GM12878 (cell line): ENCODE results near the gene MRPS18A.

Experiments used
- CHD4 ChIP-seq: fragments of 200-600 bp; sonication (generic); IDR thresholded peaks from 2 replicates; pipeline ENCODE4 v1.6.1; 2016; ENCODE audit warnings: mild to moderate bottlenecking
- CTCF ChIP-seq, 3 experiments: IDR thresholded peaks in 2 of 3; conservative IDR thresholded peaks in 1 of 3; 2 replicates each; pipeline ENCODE4 v1.5.1; 2011; ENCODE audit warnings: low read depth in 3 of 3, low read length in 3 of 3, mild to moderate bottlenecking in 3 of 3, control low read depth in 2 of 3, moderate library complexity in 2 of 3, inconsistent platforms in 1 of 3, mixed read lengths in 1 of 3; ENCODE audit not compliant: control insufficient read depth in 2 of 3, insufficient read depth in 1 of 3; ENCODE audit errors: extremely low read depth in 1 of 3
- E4F1 ChIP-seq: fragments of 450-650 bp; IDR thresholded peaks from 2 replicates; pipeline ENCODE4 v1.6.1; 2018; ENCODE audit warnings: borderline replicate concordance, mild to moderate bottlenecking; ENCODE audit not compliant: partially characterized antibody
- ELK1 ChIP-seq: IDR thresholded peaks from 2 replicates; pipeline ENCODE4 v1.6.1; 2012; ENCODE audit warnings: low read depth, low read length, improper control_type of control experiment
- EP300 ChIP-seq, 2 experiments: fragments of 150-350 bp in 1 of 2; IDR thresholded peaks; 2 replicates each; pipeline ENCODE4 v1.6.1; 2011 to 2012; ENCODE audit warnings: low read depth in 2 of 2, low read length in 2 of 2, borderline replicate concordance in 1 of 2, improper control_type of control experiment in 1 of 2, inconsistent platforms in 1 of 2; ENCODE audit not compliant: control insufficient read depth in 1 of 2
- EZH2 ChIP-seq: IDR thresholded peaks from 2 replicates; pipeline ENCODE4 v1.6.1; 2012; ENCODE audit warnings: low read depth, mild to moderate bottlenecking, control low read depth, inconsistent platforms, low read length, borderline replicate concordance; ENCODE audit not compliant: control insufficient read depth
- MTA2 ChIP-seq: fragments of 450-650 bp; IDR thresholded peaks from 2 replicates; pipeline ENCODE4 v1.6.1; 2016; ENCODE audit warnings: low read depth, mild to moderate bottlenecking, moderate library complexity
- PAX5 ChIP-seq: IDR thresholded peaks from 2 replicates; pipeline ENCODE4 v1.6.1; 2011; ENCODE audit warnings: low read depth, low read length, borderline replicate concordance
- POLR2A ChIP-seq: IDR thresholded peaks from 2 replicates; pipeline ENCODE4 v1.6.1; 2011; ENCODE audit warnings: low read depth, mild to moderate bottlenecking, low read length
- SMC3 ChIP-seq: IDR thresholded peaks from 2 replicates; pipeline ENCODE4 v1.6.1; 2011; ENCODE audit warnings: low read length, improper control_type of control experiment, borderline replicate concordance
- STAT3 ChIP-seq: IDR thresholded peaks from 2 replicates; pipeline ENCODE4 v1.6.1; 2011; ENCODE audit warnings: low read depth, low read length, improper control_type of control experiment
- YY1 ChIP-seq: IDR thresholded peaks from 2 replicates; pipeline ENCODE4 v1.6.1; 2011; ENCODE audit warnings: low read depth, mild to moderate bottlenecking, low read length

DNA sequence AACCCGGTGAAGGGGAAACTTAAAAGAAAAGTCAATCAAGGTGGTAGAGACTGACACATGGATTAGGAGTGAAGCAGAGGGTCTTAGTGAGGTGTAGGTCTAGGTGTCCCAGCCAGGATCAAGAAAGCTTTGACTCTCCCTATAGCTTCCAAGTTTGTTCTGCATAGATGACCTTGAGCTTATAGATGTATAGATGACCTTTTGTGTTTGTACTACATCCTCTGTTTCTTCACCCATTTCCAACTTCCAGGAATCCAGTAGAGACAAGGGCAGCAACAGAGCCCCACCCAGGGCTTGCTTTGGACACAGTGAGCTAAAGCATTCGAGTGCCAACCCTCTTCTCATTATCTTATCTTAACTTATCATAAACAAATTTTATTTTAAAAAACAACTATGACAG is 1.8 kb upstream of the MRPS18A start:
- TF ChIP-seq YY1: no peak
- TF ChIP-seq PAX5: no peak
- no peak for TF ChIP-seq CTCF (IDR thresholded peaks at IDR 0.05 in 2 of 3, conservative IDR thresholded peaks at IDR 0.05 in 1 of 3; ENCODE audit: control insufficient read depth in 2 of 3, extremely low read depth in 1 of 3, insufficient read depth in 1 of 3, low read depth in 3 of 3, low read length in 3 of 3)
- TF ChIP-seq SMC3: no peak
- no peak for TF ChIP-seq STAT3
- TF ChIP-seq EP300 (IDR thresholded peaks at IDR 0.05; ENCODE audit: borderline replicate concordance in 1 of 2, control insufficient read depth in 1 of 2, low read depth in 2 of 2, low read length in 2 of 2): no peak
- TF ChIP-seq EZH2: no peak
- no peak for TF ChIP-seq POLR2A
- TF ChIP-seq MTA2: no peak
- no peak for TF ChIP-seq CHD4
- no peak for TF ChIP-seq ELK1
- TF ChIP-seq E4F1: no peak
